K562 (cell line): Measurements from ENCODE around the gene PGPEP1. TPM values are rescaled to one million over a fixed set of nuclear protein-coding genes. Genes with fewer than 3 reads are reported as not detected.

ENCODE experiments used
- ARID2 ChIP-seq: fragments of 450-650 bp; IDR thresholded peaks from 2 replicates; pipeline ENCODE4 v1.6.1; 2017; ENCODE audit warnings: antibody characterized with exemption, mild to moderate bottlenecking
- ARID4B ChIP-seq: sonication (generic); formaldehyde crosslinking; IDR thresholded peaks from 2 replicates; pipeline ENCODE4 v1.8.0; 2022; ENCODE audit warnings: mild to moderate bottlenecking, missing genetic modification reagents
- BDP1 ChIP-seq: IDR thresholded peaks from 3 replicates; pipeline ENCODE4 v1.6.1; 2011; ENCODE audit not compliant: insufficient read length, insufficient read depth
- BRCA1 ChIP-seq, 2 experiments: fragments of 450-650 bp in 1 of 2; sonication (generic) in 1 of 2; formaldehyde crosslinking in 1 of 2; IDR thresholded peaks; 2 replicates each; pipeline versions ENCODE4 v1.5.0 to v1.6.1; 2017 to 2020; ENCODE audit warnings: mild to moderate bottlenecking in 1 of 2, missing genetic modification reagents in 1 of 2
- CTCF ChIP-seq, 3 experiments: IDR thresholded peaks in 2 of 3; conservative IDR thresholded peaks in 1 of 3; 2 replicates each; pipeline ENCODE4 v1.5.1; 2011 to 2012; ENCODE audit warnings: low read length in 3 of 3, mild to moderate bottlenecking in 3 of 3, control low read depth in 2 of 3, improper control_type of control experiment in 1 of 3, inconsistent platforms in 1 of 3, low read depth in 1 of 3, mixed read lengths in 1 of 3, moderate library complexity in 1 of 3; ENCODE audit not compliant: insufficient read depth in 2 of 3
- E2F3 ChIP-seq: fragments of 250-450 bp; sonication (Bioruptor Pico); IDR thresholded peaks from 2 replicates; pipeline ENCODE4 v1.4.0; 2020; ENCODE audit warnings: mild to moderate bottlenecking
- EP300 ChIP-seq: IDR thresholded peaks from 2 replicates; pipeline ENCODE4 v1.6.1; 2012; ENCODE audit warnings: low read length, improper control_type of control experiment
- HMG20B ChIP-seq: fragments of 250-450 bp; sonication (Bioruptor Pico); IDR thresholded peaks from 2 replicates; pipeline ENCODE4 v1.5.0; 2021; ENCODE audit warnings: mild to moderate bottlenecking
- PHF8 ChIP-seq: fragments of 200-600 bp; sonication (generic); IDR thresholded peaks from 2 replicates; pipeline ENCODE4 v1.6.1; 2012; ENCODE audit warnings: mixed run types, mild to moderate bottlenecking, inconsistent platforms, low read length, moderate library complexity, borderline replicate concordance
- POLR2AphosphoS5 ChIP-seq: IDR thresholded peaks from 2 replicates; pipeline ENCODE4 v1.6.1; 2011; ENCODE audit warnings: mild to moderate bottlenecking, low read depth, low read length, moderate library complexity; ENCODE audit not compliant: control insufficient read depth, insufficient read depth
- RFX1 ChIP-seq: fragments of 450-650 bp; IDR thresholded peaks from 2 replicates; pipeline ENCODE4 v1.6.1; 2016; ENCODE audit warnings: mild to moderate bottlenecking, moderate library complexity
- TBL1XR1 ChIP-seq, 2 experiments: IDR thresholded peaks; 2 replicates each; pipeline ENCODE4 v1.6.1; 2012; ENCODE audit warnings: improper control_type of control experiment in 2 of 2, low read length in 2 of 2, mild to moderate bottlenecking in 1 of 2
- ZBTB43 ChIP-seq: sonication (generic); formaldehyde crosslinking; IDR thresholded peaks from 2 replicates; pipeline ENCODE4 v1.8.0; 2023; ENCODE audit warnings: mild to moderate bottlenecking, missing genetic modification reagents
- ZNF41 ChIP-seq: fragments of 250-450 bp; sonication (Bioruptor Pico); conservative IDR thresholded peaks from 2 replicates; pipeline ENCODE4 v1.4.0; 2020; ENCODE audit warnings: mild to moderate bottlenecking
- ZNF695 ChIP-seq: fragments of 450-650 bp; formaldehyde crosslinking; IDR thresholded peaks from 2 replicates; pipeline ENCODE4 v1.4.0; 2020; ENCODE audit warnings: mild to moderate bottlenecking, moderate library complexity
- polyA plus RNA-seq, 8 experiments: library from polyadenylated mRNA; depleted of rRNA in 4 of 8; stranded (reverse) in 5 of 8; unstranded in 3 of 8; fragments of >200 nt; fragmentation: Nextera tagmentation in 2 of 8; fragmentation: Illumina TruSeq in 1 of 8; extraction: Ambion mirVana in 2 of 8; extraction: Trizol in 1 of 8; gene quantifications; 2 replicates each; pipeline versions ENCODE4 v1.2.1 to v1.2.3, GENCODE V29; 2011 to 2014; ENCODE audit warnings: inconsistent platforms in 1 of 8, missing spikeins in 1 of 8
- total RNA-seq, 7 experiments: library from RNA; depleted of rRNA in 6 of 7; stranded (reverse); fragments of >200 nt in 6 of 7; fragmentation: Illumina TruSeq in 2 of 7; extraction: Trizol in 2 of 7; gene quantifications; 2 replicates each; pipeline versions ENCODE4 v1.2.1 to v1.2.3, GENCODE V29; 2011 to 2021; ENCODE audit warnings: low replicate concordance in 1 of 7
- TF ChIP-seq, protein P1 (sequence below): sonication (generic); formaldehyde crosslinking; IDR thresholded peaks from 2 replicates; pipeline ENCODE4 v1.5.0; 2020; ENCODE audit warnings: missing genetic modification reagents
- TF ChIP-seq, protein P2 (sequence below): sonication (generic); formaldehyde crosslinking; IDR thresholded peaks from 2 replicates; pipeline ENCODE4 v1.9.0; 2022; ENCODE audit warnings: mild to moderate bottlenecking, missing genetic modification reagents

Gene PGPEP1
- total and polyA plus RNA-seq, 9 of the 15 experiments (the other 6 are each of a cell fraction or from before 2014, with no cell fraction given): 10.0 to 69.6 (median 33.5) TPM

GRCh38 chr19:18385675-18386542 lies 45.5 kb downstream of the PGPEP1 start, which contains the start of gene GDF15 (continued):
- TF ChIP-seq ARID4B: peak; percentile 96
- TF ChIP-seq E2F3 (CRISPR knock-in tag): 0 out of 2 replicates have a peak, but pooled peaks have one; percentile 41
- no peak for TF ChIP-seq ZNF41 (CRISPR knock-in tag)
- TF ChIP-seq EP300: peak; percentile 68
- peak; percentile 92 for TF ChIP-seq POLR2AphosphoS5
- TF ChIP-seq, protein P1, sequence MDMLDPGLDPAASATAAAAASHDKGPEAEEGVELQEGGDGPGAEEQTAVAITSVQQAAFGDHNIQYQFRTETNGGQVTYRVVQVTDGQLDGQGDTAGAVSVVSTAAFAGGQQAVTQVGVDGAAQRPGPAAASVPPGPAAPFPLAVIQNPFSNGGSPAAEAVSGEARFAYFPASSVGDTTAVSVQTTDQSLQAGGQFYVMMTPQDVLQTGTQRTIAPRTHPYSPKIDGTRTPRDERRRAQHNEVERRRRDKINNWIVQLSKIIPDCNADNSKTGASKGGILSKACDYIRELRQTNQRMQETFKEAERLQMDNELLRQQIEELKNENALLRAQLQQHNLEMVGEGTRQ: no peak
- TF ChIP-seq ZNF695: no peak
- peak; percentile 90 to 93 (median 92) for TF ChIP-seq CTCF (IDR thresholded peaks at IDR 0.05 in 2 of 3, conservative IDR thresholded peaks at IDR 0.05 in 1 of 3; ENCODE audit: insufficient read depth in 2 of 3, low read depth in 1 of 3, low read length in 3 of 3)
- TF ChIP-seq PHF8: peak; percentile 67; the same call in 1 of the 2 replicates
- peak; percentile 47 to 83 for TF ChIP-seq TBL1XR1 (IDR thresholded peaks at IDR 0.05; ENCODE audit: low read length in 2 of 2)
- no peak for TF ChIP-seq BRCA1 (IDR thresholded peaks at IDR 0.05)
- TF ChIP-seq BRCA1 (CRISPR knock-in tag; IDR thresholded peaks at IDR 0.05): no peak
- TF ChIP-seq, protein P2, sequence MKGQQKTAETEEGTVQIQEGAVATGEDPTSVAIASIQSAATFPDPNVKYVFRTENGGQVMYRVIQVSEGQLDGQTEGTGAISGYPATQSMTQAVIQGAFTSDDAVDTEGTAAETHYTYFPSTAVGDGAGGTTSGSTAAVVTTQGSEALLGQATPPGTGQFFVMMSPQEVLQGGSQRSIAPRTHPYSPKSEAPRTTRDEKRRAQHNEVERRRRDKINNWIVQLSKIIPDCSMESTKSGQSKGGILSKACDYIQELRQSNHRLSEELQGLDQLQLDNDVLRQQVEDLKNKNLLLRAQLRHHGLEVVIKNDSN (CRISPR knock-in tag): no peak; the same call in none of the 2 replicates
- no peak for TF ChIP-seq BDP1
- 0 out of 2 replicates have a peak, but pooled peaks have one; percentile 54 for TF ChIP-seq ZBTB43 (CRISPR knock-in tag)
- no peak; the same call in 1 of the 2 replicates for TF ChIP-seq HMG20B
- no peak for TF ChIP-seq RFX1
- no peak for TF ChIP-seq ARID2
